Nephron (organoid): ENCODE data around the gene KIF3C.

Source experiments
- H3K27ac Mint-ChIP-seq, 3 experiments: 2 replicates each; pipeline ENCODE4 v1.8.0; 2020; ENCODE audit warnings: mixed read lengths in 3 of 3, mild to moderate bottlenecking in 2 of 3, moderate library complexity in 1 of 3
- H3K27me3 Mint-ChIP-seq: 2 replicates; pipeline ENCODE4 v1.8.0; 2021; ENCODE audit warnings: low read depth, mild to moderate bottlenecking, moderate library complexity, mixed read lengths
- H3K36me3 Mint-ChIP-seq: 2 replicates; pipeline ENCODE4 v1.8.0; 2020; ENCODE audit warnings: low read depth, mixed read lengths
- H3K4me1 Mint-ChIP-seq: 2 replicates; pipeline ENCODE4 v1.8.0; 2020; ENCODE audit warnings: mixed read lengths
- H3K4me3 Mint-ChIP-seq, 3 experiments: 2 replicates each; pipeline ENCODE4 v1.8.0; 2020; ENCODE audit warnings: mild to moderate bottlenecking in 3 of 3, mixed read lengths in 3 of 3, moderate library complexity in 2 of 3
- H3K9me3 Mint-ChIP-seq: 2 replicates; pipeline ENCODE4 v1.8.0; 2020; ENCODE audit warnings: mixed read lengths
- TF ChIP-seq, protein P1 (sequence below), 3 experiments: fragments of 200-600 bp; sonication (generic); IDR thresholded peaks; one replicate each; pipeline ENCODE4 v1.5.0; 2021; ENCODE audit warnings: antibody characterized with exemption in 3 of 3; ENCODE audit not compliant: unreplicated experiment in 3 of 3

KIF3C gene

GRCh38 chr2:25988134-25988533, 5.8 kb upstream of the KIF3C start:
- TF ChIP-seq, protein P1, sequence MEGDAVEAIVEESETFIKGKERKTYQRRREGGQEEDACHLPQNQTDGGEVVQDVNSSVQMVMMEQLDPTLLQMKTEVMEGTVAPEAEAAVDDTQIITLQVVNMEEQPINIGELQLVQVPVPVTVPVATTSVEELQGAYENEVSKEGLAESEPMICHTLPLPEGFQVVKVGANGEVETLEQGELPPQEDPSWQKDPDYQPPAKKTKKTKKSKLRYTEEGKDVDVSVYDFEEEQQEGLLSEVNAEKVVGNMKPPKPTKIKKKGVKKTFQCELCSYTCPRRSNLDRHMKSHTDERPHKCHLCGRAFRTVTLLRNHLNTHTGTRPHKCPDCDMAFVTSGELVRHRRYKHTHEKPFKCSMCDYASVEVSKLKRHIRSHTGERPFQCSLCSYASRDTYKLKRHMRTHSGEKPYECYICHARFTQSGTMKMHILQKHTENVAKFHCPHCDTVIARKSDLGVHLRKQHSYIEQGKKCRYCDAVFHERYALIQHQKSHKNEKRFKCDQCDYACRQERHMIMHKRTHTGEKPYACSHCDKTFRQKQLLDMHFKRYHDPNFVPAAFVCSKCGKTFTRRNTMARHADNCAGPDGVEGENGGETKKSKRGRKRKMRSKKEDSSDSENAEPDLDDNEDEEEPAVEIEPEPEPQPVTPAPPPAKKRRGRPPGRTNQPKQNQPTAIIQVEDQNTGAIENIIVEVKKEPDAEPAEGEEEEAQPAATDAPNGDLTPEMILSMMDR (IDR thresholded peaks at IDR 0.05; ENCODE audit: unreplicated experiment in 3 of 3) = no peak
- H3K4me3 Mint-ChIP-seq = no peak overlapping the region
- H3K27me3 Mint-ChIP-seq = no peaks in the 10 kb centered on the region
- no peak overlapping the region for H3K27ac Mint-ChIP-seq
- H3K4me1 Mint-ChIP-seq = peaks cover 7% of the 10 kb centered on the region
- no peaks in the 10 kb centered on the region for H3K36me3 Mint-ChIP-seq
- no peaks in the 10 kb centered on the region for H3K9me3 Mint-ChIP-seq

GRCh38 chr2:25983735-25984134, 1.4 kb upstream of the KIF3C start:
- Mint-ChIP-seq H3K4me1 (peaks cover 24% of the 10 kb centered on the region), H3K36me3 (peaks cover 8% of the 10 kb centered on the region), H3K27me3 (no peaks in the 10 kb centered on the region), H3K27ac (peak overlapping the region; percentile 71 to 91 (median 86)), H3K9me3 (no peaks in the 10 kb centered on the region), H3K4me3 (peak overlapping the region; percentile 89 to 90 (median 90))
- TF ChIP-seq, protein P1 (IDR thresholded peaks at IDR 0.05; ENCODE audit: unreplicated experiment in 3 of 3) = no peak

GRCh38 chr2:25982968-25983280, 627 bp upstream of the KIF3C start:
- TF ChIP-seq, protein P1 (IDR thresholded peaks at IDR 0.05; ENCODE audit: unreplicated experiment in 3 of 3) = no peak
- H3K27ac Mint-ChIP-seq = peak overlapping the region; percentile 71 to 91 (median 86)

DNA sequence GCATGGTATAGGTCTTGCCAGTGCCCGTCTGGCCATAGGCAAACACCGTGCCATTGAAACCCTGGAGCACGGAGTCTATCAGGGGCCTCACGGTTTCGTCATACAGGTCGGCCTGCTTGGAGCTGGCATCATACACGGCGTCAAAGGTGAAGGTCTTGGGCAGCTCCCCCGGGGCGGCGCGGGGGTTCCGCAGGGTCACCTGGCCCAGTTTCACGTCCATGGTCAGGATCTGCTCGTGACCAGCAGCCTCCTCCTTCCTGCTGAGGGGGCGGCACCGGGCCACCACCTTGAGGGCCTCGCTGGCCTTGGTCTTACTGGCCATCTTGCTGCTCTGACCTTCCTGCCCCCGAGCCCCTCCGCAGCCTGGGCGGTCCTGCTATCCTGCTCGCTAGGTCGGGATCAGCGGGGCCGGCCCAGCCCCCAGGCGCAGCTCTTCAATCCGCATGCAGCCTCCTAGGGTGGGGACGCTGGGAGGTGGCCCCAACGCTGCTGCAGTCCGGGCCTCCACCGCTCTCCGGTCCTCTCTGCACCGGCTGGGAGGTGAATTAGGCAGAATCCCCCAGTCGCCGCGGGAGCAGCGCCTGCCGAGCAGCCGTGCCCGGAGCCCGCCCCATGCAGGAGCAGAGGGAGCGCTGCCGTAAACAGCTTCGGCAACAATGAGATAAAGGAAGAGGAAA, 563 bp downstream of the KIF3C start:
- TF ChIP-seq, protein P1 (IDR thresholded peaks at IDR 0.05; ENCODE audit: unreplicated experiment in 3 of 3) = no peak
- peaks cover 43% of the 10 kb centered on the region for H3K4me1 Mint-ChIP-seq
- H3K27me3 Mint-ChIP-seq = no peaks in the 10 kb centered on the region
- peak overlapping the region in 2 of 3 experiments; percentile 44 for H3K27ac Mint-ChIP-seq
- H3K36me3 Mint-ChIP-seq = peaks cover 17% of the 10 kb centered on the region
- peak overlapping the region; percentile 89 to 94 (median 89) for H3K4me3 Mint-ChIP-seq
- H3K9me3 Mint-ChIP-seq = no peaks in the 10 kb centered on the region

More at GRCh38 chr2:25982968-25983280, 627 bp upstream of the KIF3C start:
- Mint-ChIP-seq H3K4me3 (peak overlapping the region; percentile 89 to 90 (median 90)), H3K9me3 (no peaks in the 10 kb centered on the region), H3K27me3 (no peaks in the 10 kb centered on the region), H3K4me1 (peaks cover 31% of the 10 kb centered on the region), H3K36me3 (peaks cover 11% of the 10 kb centered on the region)

- Mint-ChIP-seq H3K4me1 (peaks cover 44% of the 10 kb centered on the region), H3K4me3 (peak overlapping the region; percentile 89 to 94 (median 89)), H3K27me3 (no peaks in the 10 kb centered on the region), H3K27ac (no peak overlapping the region), H3K9me3 (no peaks in the 10 kb centered on the region), H3K36me3 (peaks cover 22% of the 10 kb centered on the region)
- TF ChIP-seq, protein P1 (IDR thresholded peaks at IDR 0.05; ENCODE audit: unreplicated experiment in 3 of 3) = no peak
Measured at GRCh38 chr2:25980951-25981350, 1.3 kb downstream of the KIF3C start.
